HepG2 (cell line): ENCODE results near the gene MRPL20. TPM values are rescaled to one million over a fixed set of nuclear protein-coding genes. Genes with fewer than 3 reads are reported as not detected.

Experiments used
- ATAC-seq: fragments of 200-7000 bp; cut with Tn5 transposase; 3 replicates; pipeline ENCODE4 v1.9.1; 2020; ENCODE audit warnings: mild to moderate bottlenecking, moderate library complexity
- BruUV-seq: library from RNA; stranded (reverse); fragments of 400-500 nt; replicated peaks from 2 replicates; lab custom pipeline; 2021; lab: Mats Ljungman, UMichigan
- CTCF ChIA-PET: fragments of 300-600 bp; formaldehyde crosslinking; extraction: SDS; loops from one replicate; lab custom pipeline; 2021; ENCODE audit warnings: low total read pairs, inconsistent platforms, low intra/inter-chr PET ratio; lab: Yijun Ruan, JAX
- POLR2A ChIA-PET: fragments of 350-600 bp; sonication (Branson Sonifier 250); formaldehyde crosslinking; loops from one replicate; lab custom pipeline; 2020; ENCODE audit warnings: antibody characterized with exemption, inconsistent platforms; lab: Yijun Ruan, JAX
- DNase-seq: peaks from one replicate; pipeline ENCODE4 v3.0.0-alpha.2; 2015; ENCODE audit warnings: low spot score
- FAIRE-seq: peaks from 3 replicates; lab custom pipeline; 2011; peaks lifted over from hg19 to GRCh38; lab: Jason Lieb, UNC
- H2AFZ ChIP-seq: one replicate; pipeline ENCODE4 v1.6.1; 2011; ENCODE audit warnings: low read length, inconsistent platforms
- H3K27ac ChIP-seq: fragments of 300-600 bp; 3 replicates; pipeline ENCODE4 v1.8.0; 2011; ENCODE audit warnings: mixed run types, mild to moderate bottlenecking, mixed read lengths, low read length, inconsistent platforms; ENCODE audit not compliant: insufficient read depth; ENCODE audit errors: extremely low read length
- H3K27me3 ChIP-seq, 2 experiments: fragments of 200-600 bp in 1 of 2; 2 replicates in 1 of 2; 3 replicates in 1 of 2; pipeline versions ENCODE4 v1.6.0 to v1.8.0; 2011; ENCODE audit warnings: low read length in 2 of 2, mild to moderate bottlenecking in 2 of 2, moderate library complexity in 2 of 2, inconsistent platforms in 1 of 2; ENCODE audit not compliant: insufficient read depth in 2 of 2, control insufficient read depth in 1 of 2
- H3K36me3 ChIP-seq, 2 experiments: fragments of 200-600 bp in 1 of 2; replicated peaks in 1 of 2; 2 replicates in 1 of 2; 3 replicates in 1 of 2; pipeline versions ENCODE4 v1.5.1 to v1.8.0; 2011; ENCODE audit warnings: low read length in 2 of 2, inconsistent platforms in 1 of 2; ENCODE audit not compliant: insufficient read depth in 2 of 2, control insufficient read depth in 1 of 2
- H3K4me1 ChIP-seq: 2 replicates; pipeline ENCODE4 v1.5.1; 2012; ENCODE audit warnings: low read length, inconsistent platforms; ENCODE audit not compliant: insufficient read depth
- H3K4me2 ChIP-seq: 2 replicates; pipeline ENCODE4 v1.6.0; 2011; ENCODE audit warnings: low read depth, low read length, inconsistent platforms
- H3K4me3 ChIP-seq, 3 experiments: fragments of 200-600 bp in 1 of 3; sonication (generic), shearing (Covaris generic) in 1 of 3; replicated peaks in 1 of 3; 2 replicates each; pipeline ENCODE4 v1.5.1; 2011 to 2016; ENCODE audit warnings: low read length in 3 of 3, inconsistent platforms in 2 of 3, low read depth in 2 of 3, mild to moderate bottlenecking in 2 of 3, control low read depth in 1 of 3, mixed read lengths in 1 of 3; ENCODE audit not compliant: insufficient read depth in 1 of 3
- H3K79me2 ChIP-seq: one replicate; pipeline ENCODE4 v1.6.1; 2011; ENCODE audit warnings: low read length, inconsistent platforms; ENCODE audit not compliant: insufficient read depth
- H3K9ac ChIP-seq: 2 replicates; pipeline ENCODE4 v1.6.0; 2011; ENCODE audit warnings: mild to moderate bottlenecking, low read depth, low read length, inconsistent platforms; ENCODE audit not compliant: insufficient read depth
- H3K9me3 ChIP-seq: 2 replicates; pipeline ENCODE4 v1.5.1; 2012; ENCODE audit warnings: mild to moderate bottlenecking, low read length
- H4K20me1 ChIP-seq: 2 replicates; pipeline ENCODE4 v1.6.0; 2011; ENCODE audit warnings: inconsistent platforms, mild to moderate bottlenecking, low read length, moderate library complexity; ENCODE audit not compliant: insufficient read depth
- CBFB ChIP-seq: sonication (generic); formaldehyde crosslinking; IDR thresholded peaks from 2 replicates; pipeline ENCODE4 v1.4.0; 2020; ENCODE audit warnings: missing genetic modification reagents
- CENPBD1 ChIP-seq: sonication (generic); formaldehyde crosslinking; IDR thresholded peaks from 2 replicates; pipeline ENCODE4 v1.8.0; 2022; ENCODE audit warnings: missing genetic modification reagents, low read depth, mild to moderate bottlenecking, borderline replicate concordance
- GTF3A ChIP-seq: sonication (generic); formaldehyde crosslinking; conservative IDR thresholded peaks from 2 replicates; pipeline ENCODE4 v1.4.0; 2020; ENCODE audit warnings: mild to moderate bottlenecking, missing genetic modification reagents
- MAF1 ChIP-seq: sonication (generic); formaldehyde crosslinking; IDR thresholded peaks from 2 replicates; pipeline ENCODE4 v1.5.0; 2020; ENCODE audit warnings: missing genetic modification reagents, borderline replicate concordance
- MNT ChIP-seq: fragments of 450-650 bp; IDR thresholded peaks from 2 replicates; pipeline ENCODE4 v1.6.1; 2016
- RBAK ChIP-seq: sonication (generic); formaldehyde crosslinking; IDR thresholded peaks from 2 replicates; pipeline ENCODE4 v1.5.1; 2020; ENCODE audit warnings: mild to moderate bottlenecking, missing genetic modification reagents
- RXRA ChIP-seq: sonication (generic); formaldehyde crosslinking; IDR thresholded peaks from 2 replicates; pipeline ENCODE4 v1.5.1; 2020; ENCODE audit warnings: missing genetic modification reagents
- SNAPC2 ChIP-seq: sonication (generic); formaldehyde crosslinking; IDR thresholded peaks from 2 replicates; pipeline ENCODE4 v1.8.1; 2022; ENCODE audit warnings: mild to moderate bottlenecking, missing genetic modification reagents
- TOPORS ChIP-seq: sonication (generic); formaldehyde crosslinking; IDR thresholded peaks from 2 replicates; pipeline ENCODE4 v1.8.0; 2023; ENCODE audit warnings: mild to moderate bottlenecking, missing genetic modification reagents
- ZBTB1 ChIP-seq: sonication (generic); formaldehyde crosslinking; IDR thresholded peaks from 2 replicates; pipeline ENCODE4 v1.4.0; 2020; ENCODE audit warnings: missing genetic modification reagents, borderline replicate concordance
- ZNF17 ChIP-seq: sonication (generic); formaldehyde crosslinking; IDR thresholded peaks from 2 replicates; pipeline ENCODE4 v1.5.0; 2020; ENCODE audit warnings: mild to moderate bottlenecking, missing genetic modification reagents
- ZNF251 ChIP-seq: sonication (generic); formaldehyde crosslinking; IDR thresholded peaks from 2 replicates; pipeline ENCODE4 v1.9.0; 2021; ENCODE audit warnings: mild to moderate bottlenecking, missing genetic modification reagents
- ZNF317 ChIP-seq: sonication (generic); formaldehyde crosslinking; IDR thresholded peaks from 2 replicates; pipeline ENCODE4 v1.5.0; 2020; ENCODE audit warnings: mild to moderate bottlenecking, missing genetic modification reagents
- ZNF383 ChIP-seq: sonication (generic); formaldehyde crosslinking; IDR thresholded peaks from 2 replicates; pipeline ENCODE4 v1.4.0; 2020; ENCODE audit warnings: missing genetic modification reagents, mild to moderate bottlenecking, borderline replicate concordance
- ZNF468 ChIP-seq: sonication (generic); formaldehyde crosslinking; IDR thresholded peaks from 2 replicates; pipeline ENCODE4 v1.8.0; 2022; ENCODE audit warnings: mild to moderate bottlenecking, moderate library complexity, missing genetic modification reagents
- ZNF567 ChIP-seq: sonication (generic); formaldehyde crosslinking; IDR thresholded peaks from 2 replicates; pipeline ENCODE4 v1.8.1; 2023; ENCODE audit warnings: mild to moderate bottlenecking, missing genetic modification reagents, borderline replicate concordance
- WGBS: methylation state at CpG from one replicate; pipeline ENCODE4 v1.1.6; 2017; ENCODE audit warnings: low lambda C conversion rate; 5-methylcytosine and 5-hydroxymethylcytosine counted together
- in situ Hi-C: cut with HindIII; loops from 2 replicates; pipeline ENCODE4 v1.10.0; 2017; ENCODE audit warnings: low pct_unique_long_range_greater_than_20kb; ENCODE audit not compliant: extremely low pct_ligation_motif_present
- intact Hi-C: fragments of 100-400 bp; cut with micrococcal nuclease; formaldehyde crosslinking; loops from one replicate; pipeline ENCODE4 v1.10.0; 2022; ENCODE audit not compliant: unreplicated experiment
- polyA plus RNA-seq, 8 experiments: library from polyadenylated mRNA; depleted of rRNA in 3 of 8; stranded (reverse) in 7 of 8; unstranded in 1 of 8; fragments of >200 nt; fragmentation: Illumina TruSeq in 4 of 8; extraction: Trizol in 4 of 8; gene quantifications; 2 replicates each; pipeline versions ENCODE4 v1.2.1 to v1.2.3, GENCODE V29; 2011 to 2016; ENCODE audit warnings: low read depth in 4 of 8, missing spikeins in 1 of 8, mixed read lengths in 1 of 8; ENCODE audit not compliant: insufficient read depth in 1 of 8
- total RNA-seq, 5 experiments: library from RNA; depleted of rRNA; stranded (reverse); fragments of >200 nt; fragmentation: Illumina TruSeq; extraction: Trizol; gene quantifications; 2 replicates each; pipeline ENCODE4 v1.2.3, GENCODE V29; 2016; ENCODE audit warnings: low read depth in 1 of 5
- TF ChIP-seq, protein P1 (sequence below): sonication (generic); formaldehyde crosslinking; IDR thresholded peaks from 2 replicates; pipeline ENCODE4 v1.5.0; 2020; ENCODE audit warnings: missing genetic modification reagents
- TF ChIP-seq, protein P2 (sequence below): sonication (generic); formaldehyde crosslinking; conservative IDR thresholded peaks from 2 replicates; pipeline ENCODE4 v1.4.0; 2020; ENCODE audit warnings: missing genetic modification reagents
- TF ChIP-seq, protein P3 (sequence below): sonication (generic); formaldehyde crosslinking; IDR thresholded peaks from 2 replicates; pipeline ENCODE4 v1.8.1; 2023; ENCODE audit warnings: mild to moderate bottlenecking, moderate library complexity, missing genetic modification reagents

The MRPL20 gene
- total and polyA plus RNA-seq, 2 of the 13 experiments (the other 11 are each of a cell fraction or from before 2014, with no cell fraction given) = 59.2 to 127 TPM

DNA sequence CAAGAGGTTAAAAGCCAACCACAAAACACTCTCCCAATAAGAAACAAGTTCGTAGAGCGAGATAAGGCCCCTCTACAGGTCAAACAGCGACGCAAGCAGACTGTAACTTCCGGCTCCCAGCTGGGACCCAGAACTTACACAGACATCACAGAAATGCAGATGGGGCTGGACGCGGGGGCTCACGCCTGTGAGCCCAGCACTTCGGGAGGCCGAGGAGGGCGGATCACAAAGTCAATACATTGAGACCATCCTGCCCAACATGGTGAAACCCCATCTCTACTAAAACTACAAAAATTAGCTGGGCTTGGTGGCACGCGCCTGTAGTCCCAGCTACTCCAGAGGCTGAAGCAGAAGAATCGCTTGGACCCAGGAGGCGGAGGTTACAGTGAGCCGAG lies 19.0 kb downstream of the MRPL20 start:
- DNase-seq (no peak), ATAC-seq (no peak), FAIRE-seq (no peak)
- Histone ChIP-seq H4K20me1 (no peaks in the 10 kb centered on the region; the same call in 1 of the 2 replicates), H3K79me2 (peaks cover 8% of the 10 kb centered on the region), H3K4me1 (peaks cover 16% of the 10 kb centered on the region), H3K27ac (no peak overlapping the region), H3K9me3 (no peaks in the 10 kb centered on the region), H3K36me3 (peaks cover 28 to 73% of the 10 kb centered on the region in 2 experiments), H3K4me2 (no peak overlapping the region), H3K27me3 (no peaks in the 10 kb centered on the region), H3K9ac (no peak overlapping the region), H2AFZ (no peak overlapping the region), H3K4me3 (no peak overlapping the region)
- in situ Hi-C loops (no loop called here), intact Hi-C loops (no loop called here)
- POLR2A ChIA-PET = interaction anchor here (1.0 to 6.1 kb wide), 3 partner anchors 8 to 13 kb away, joined by 3 to 43 read pairs (median 13); partner anchors contain the start of genes AURKAIP1 and CCNL2
- CTCF ChIA-PET = no interaction called here
- BruUV-seq = no TSS peak
- WGBS = 97% methylated on average over 16 of the region's 16 CpGs
- no peak for TF ChIP-seq MAF1
- no peak for TF ChIP-seq ZNF383 (CRISPR knock-in tag)
- no peak for TF ChIP-seq ZNF17 (CRISPR knock-in tag)
- TF ChIP-seq, protein P1, sequence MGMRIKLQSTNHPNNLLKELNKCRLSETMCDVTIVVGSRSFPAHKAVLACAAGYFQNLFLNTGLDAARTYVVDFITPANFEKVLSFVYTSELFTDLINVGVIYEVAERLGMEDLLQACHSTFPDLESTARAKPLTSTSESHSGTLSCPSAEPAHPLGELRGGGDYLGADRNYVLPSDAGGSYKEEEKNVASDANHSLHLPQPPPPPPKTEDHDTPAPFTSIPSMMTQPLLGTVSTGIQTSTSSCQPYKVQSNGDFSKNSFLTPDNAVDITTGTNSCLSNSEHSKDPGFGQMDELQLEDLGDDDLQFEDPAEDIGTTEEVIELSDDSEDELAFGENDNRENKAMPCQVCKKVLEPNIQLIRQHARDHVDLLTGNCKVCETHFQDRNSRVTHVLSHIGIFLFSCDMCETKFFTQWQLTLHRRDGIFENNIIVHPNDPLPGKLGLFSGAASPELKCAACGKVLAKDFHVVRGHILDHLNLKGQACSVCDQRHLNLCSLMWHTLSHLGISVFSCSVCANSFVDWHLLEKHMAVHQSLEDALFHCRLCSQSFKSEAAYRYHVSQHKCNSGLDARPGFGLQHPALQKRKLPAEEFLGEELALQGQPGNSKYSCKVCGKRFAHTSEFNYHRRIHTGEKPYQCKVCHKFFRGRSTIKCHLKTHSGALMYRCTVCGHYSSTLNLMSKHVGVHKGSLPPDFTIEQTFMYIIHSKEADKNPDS (CRISPR knock-in tag) = no peak
- TF ChIP-seq SNAPC2 (CRISPR knock-in tag) = no peak
- TF ChIP-seq CENPBD1 (CRISPR knock-in tag) = no peak
- no peak for TF ChIP-seq MNT
- TF ChIP-seq, protein P2, sequence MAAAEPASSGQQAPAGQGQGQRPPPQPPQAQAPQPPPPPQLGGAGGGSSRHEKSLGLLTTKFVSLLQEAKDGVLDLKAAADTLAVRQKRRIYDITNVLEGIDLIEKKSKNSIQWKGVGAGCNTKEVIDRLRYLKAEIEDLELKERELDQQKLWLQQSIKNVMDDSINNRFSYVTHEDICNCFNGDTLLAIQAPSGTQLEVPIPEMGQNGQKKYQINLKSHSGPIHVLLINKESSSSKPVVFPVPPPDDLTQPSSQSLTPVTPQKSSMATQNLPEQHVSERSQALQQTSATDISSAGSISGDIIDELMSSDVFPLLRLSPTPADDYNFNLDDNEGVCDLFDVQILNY (CRISPR knock-in tag) = no peak
- no peak for TF ChIP-seq ZNF251 (CRISPR knock-in tag)
- no peak for TF ChIP-seq ZNF468 (CRISPR knock-in tag)
- TF ChIP-seq GTF3A (CRISPR knock-in tag) = no peak
- TF ChIP-seq ZNF567 = no peak
- TF ChIP-seq ZNF317 (CRISPR knock-in tag) = no peak
- TF ChIP-seq TOPORS (CRISPR knock-in tag) = no peak
- TF ChIP-seq, protein P3, sequence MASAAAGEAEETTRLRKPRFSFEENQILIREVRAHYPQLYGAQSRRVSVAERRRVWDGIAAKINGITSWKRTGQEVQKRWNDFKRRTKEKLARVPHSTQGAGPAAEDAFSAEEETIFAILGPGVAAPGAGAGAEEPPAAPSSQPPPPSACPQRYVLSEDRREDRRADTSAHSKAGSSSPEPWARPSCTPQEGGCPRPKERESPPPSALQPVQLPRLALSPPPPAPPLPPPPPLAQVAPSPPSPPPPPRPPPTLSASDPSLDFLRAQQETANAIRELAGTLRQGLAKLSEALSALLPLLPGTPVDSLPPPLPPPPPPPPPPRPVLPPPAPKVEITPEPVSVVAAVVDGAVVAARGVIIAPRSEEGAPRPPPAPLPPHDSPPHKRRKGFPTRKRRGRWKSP = no peak
- TF ChIP-seq RXRA = no peak
- TF ChIP-seq RBAK (CRISPR knock-in tag) = no peak
- no peak for TF ChIP-seq ZBTB1 (CRISPR knock-in tag)
- no peak for TF ChIP-seq CBFB (CRISPR knock-in tag)
